Lower leg skin (tissue), 3 donors: Measurements from ENCODE around the gene ITPKB.

Experiments used
- CTCF ChIP-seq, 3 donors: fragments of 450-650 bp; IDR thresholded peaks; one replicate each; pipeline ENCODE4 v1.5.1; 2016; ENCODE audit warnings: antibody characterized with exemption in 3 of 3, mild to moderate bottlenecking in 3 of 3, moderate library complexity in 2 of 3
- POLR2A ChIP-seq, 2 donors: fragments of 450-650 bp; IDR thresholded peaks; one replicate each; pipeline ENCODE4 v1.6.1; 2016 to 2017; ENCODE audit warnings: antibody characterized with exemption in 2 of 2, mild to moderate bottlenecking in 1 of 2, moderate library complexity in 1 of 2

- TF ChIP-seq CTCF (IDR thresholded peaks at IDR 0.05) (no peak), POLR2A (IDR thresholded peaks at IDR 0.05) (no peak)
Measured at GRCh38 chr1:226754097-226754496, 15.0 kb upstream of the ITPKB start.
